H1 (cell line): Measurements from ENCODE around the gene TMEM82.

Source experiments
- BRCA1 ChIP-seq: IDR thresholded peaks from 2 replicates; pipeline ENCODE4 v1.6.1; 2012; ENCODE audit warnings: low read depth, low read length, improper control_type of control experiment
- CTCF ChIP-seq, 3 experiments: IDR thresholded peaks; 1 replicate in 2 of 3; 2 replicates in 1 of 3; pipeline versions ENCODE4 v1.5.1 to v1.6.1; 2011; ENCODE audit warnings: low read length in 3 of 3, mild to moderate bottlenecking in 3 of 3, inconsistent platforms in 2 of 3, low read depth in 1 of 3, moderate library complexity in 1 of 3; ENCODE audit not compliant: insufficient read depth in 1 of 3; ENCODE audit errors: control extremely low read depth in 1 of 3
- EZH2 ChIP-seq: fragments of 200-600 bp; sonication (generic); IDR thresholded peaks from 2 replicates; pipeline ENCODE4 v1.7.1; 2012; ENCODE audit warnings: low read depth, mild to moderate bottlenecking, moderate library complexity, low read length, inconsistent platforms; ENCODE audit not compliant: severe bottlenecking
- TEAD4 ChIP-seq: IDR thresholded peaks from 2 replicates; pipeline ENCODE4 v1.6.1; 2012; ENCODE audit warnings: low read depth, low read length, inconsistent platforms, mixed read lengths

GRCh38 chr1:15736892-15737261 lies 5.4 kb upstream of the TMEM82 start:
- TF ChIP-seq CTCF (IDR thresholded peaks at IDR 0.05; ENCODE audit: control extremely low read depth in 1 of 3, insufficient read depth in 1 of 3, low read depth in 1 of 3, low read length in 3 of 3) (no peak), EZH2 (no peak), BRCA1 (no peak), TEAD4 (no peak)
